Measurements from ENCODE around the gene TBCD.
A peak's percentile ranks its signal among the peaks of the same experiment; 100 is the strongest.

The TBCD gene

DNA sequence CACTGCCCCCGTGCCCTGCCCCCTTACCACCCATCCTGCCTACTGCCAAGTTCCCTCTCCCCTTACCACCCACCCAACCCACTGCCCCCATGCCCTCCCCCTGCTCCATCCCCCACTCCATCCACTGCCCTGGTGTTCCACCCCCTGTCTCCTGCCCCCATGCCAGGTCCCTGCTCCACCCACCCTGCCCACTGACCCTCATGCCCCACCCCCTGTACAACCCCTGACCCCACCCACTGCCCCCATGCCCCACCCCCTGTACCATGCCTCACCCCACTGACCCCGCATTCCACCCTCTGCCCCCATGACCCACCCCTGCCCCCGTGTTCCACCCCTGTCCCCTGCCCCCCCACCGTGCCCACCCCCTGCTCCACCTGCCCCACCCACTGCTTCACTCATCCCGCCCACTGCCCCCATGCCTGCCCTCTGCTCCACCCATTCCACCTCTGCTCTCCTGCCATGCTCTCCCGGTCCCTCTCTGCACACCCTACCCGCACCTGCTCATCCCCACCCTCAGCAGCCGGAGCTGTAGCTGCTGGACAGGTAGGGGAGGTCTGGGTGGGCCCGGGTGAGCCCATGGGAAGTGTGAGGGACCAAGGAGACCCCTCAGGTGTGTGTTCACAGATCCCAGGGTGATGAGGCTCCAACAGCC is 42.7 kb upstream of the TBCD start:
- H3K4me3 ChIP-seq (ENCODE audit: low read depth, low read length) = no peak overlapping the region
- DNase-seq (ENCODE audit: low read depth) = no peak
- TF ChIP-seq, protein P1, sequence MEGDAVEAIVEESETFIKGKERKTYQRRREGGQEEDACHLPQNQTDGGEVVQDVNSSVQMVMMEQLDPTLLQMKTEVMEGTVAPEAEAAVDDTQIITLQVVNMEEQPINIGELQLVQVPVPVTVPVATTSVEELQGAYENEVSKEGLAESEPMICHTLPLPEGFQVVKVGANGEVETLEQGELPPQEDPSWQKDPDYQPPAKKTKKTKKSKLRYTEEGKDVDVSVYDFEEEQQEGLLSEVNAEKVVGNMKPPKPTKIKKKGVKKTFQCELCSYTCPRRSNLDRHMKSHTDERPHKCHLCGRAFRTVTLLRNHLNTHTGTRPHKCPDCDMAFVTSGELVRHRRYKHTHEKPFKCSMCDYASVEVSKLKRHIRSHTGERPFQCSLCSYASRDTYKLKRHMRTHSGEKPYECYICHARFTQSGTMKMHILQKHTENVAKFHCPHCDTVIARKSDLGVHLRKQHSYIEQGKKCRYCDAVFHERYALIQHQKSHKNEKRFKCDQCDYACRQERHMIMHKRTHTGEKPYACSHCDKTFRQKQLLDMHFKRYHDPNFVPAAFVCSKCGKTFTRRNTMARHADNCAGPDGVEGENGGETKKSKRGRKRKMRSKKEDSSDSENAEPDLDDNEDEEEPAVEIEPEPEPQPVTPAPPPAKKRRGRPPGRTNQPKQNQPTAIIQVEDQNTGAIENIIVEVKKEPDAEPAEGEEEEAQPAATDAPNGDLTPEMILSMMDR (IDR thresholded peaks at IDR 0.05; ENCODE audit: control insufficient read depth, extremely low read depth, insufficient read depth) = no peak

DNA sequence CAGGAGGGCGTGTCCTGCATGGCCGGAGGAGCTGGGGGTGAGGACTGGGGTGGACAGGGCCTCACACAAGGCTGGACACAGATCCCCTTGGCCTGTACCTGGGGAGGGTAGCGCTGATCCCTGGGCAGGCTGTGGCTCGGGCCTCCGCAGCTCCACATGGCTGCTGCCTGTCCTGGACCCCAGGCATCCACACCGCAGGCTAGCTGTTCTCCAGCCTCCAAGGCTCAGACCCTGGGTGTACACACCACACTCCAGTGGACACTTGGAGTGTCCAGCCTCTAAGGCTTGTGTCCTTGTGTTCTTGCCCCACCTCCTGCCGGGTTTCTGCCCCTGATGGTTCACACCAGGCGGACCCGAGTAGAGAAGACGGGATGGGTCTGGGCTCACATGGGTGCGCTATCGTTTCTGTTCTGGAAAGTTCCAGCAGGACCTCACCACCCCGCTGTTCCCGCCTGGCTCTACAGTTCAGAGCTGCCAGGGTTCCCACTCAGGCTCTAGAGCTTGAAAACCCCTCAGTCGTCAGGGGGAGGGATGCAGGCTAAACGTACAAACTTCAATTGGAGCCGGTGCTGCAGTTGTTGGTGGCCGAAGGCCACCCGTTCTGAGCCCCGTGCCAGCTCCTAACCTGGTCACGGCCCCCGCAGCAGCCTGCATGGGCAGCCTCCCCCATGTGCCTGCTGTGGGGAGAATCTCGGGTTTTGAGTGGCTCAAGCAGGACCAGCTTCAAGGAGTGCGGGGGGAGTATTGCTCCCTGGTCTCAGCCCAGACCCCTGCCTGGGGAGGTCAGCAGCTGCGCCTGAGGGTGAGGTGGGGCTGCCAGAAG is 42.0 kb upstream of the TBCD start:
- DNase-seq (ENCODE audit: low read depth) = no peak
- no peak overlapping the region for H3K4me3 ChIP-seq (ENCODE audit: low read depth, low read length)

DNA sequence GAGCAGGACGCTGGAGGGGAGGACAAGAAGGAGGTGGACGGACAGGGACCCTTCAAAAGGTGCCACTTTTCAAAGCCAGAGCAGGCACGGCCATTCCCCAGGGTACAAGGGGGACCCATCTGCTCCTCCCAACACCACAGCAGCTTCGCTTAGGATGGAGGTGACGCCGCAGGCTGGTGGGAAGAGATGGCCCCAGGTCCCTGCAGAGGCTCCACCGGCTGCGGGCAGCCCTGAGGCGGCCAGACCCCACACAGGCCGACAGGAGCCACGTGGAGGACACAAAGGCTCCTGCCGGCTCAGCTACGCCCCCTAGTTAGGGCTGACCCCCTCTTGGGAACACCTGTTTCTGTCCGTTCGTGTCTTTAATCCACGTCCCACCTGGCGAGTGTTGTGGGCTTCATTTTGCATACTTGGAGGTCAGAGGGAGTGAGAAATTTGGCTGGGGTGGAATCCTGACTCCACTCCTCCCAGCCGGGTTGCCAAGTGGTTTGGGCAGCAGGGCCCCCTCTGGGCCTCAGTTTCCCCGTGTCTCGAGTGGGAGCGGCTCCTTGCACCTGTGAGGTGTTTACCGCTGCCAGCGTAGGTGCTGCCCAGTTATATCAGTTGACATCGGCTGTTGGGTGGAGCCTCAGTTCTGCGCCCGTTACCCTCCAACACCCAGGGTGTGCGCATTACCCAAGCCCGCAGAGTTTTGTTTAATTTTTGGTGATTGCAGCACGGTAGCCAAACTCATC is 41.2 kb upstream of the TBCD start:
- TF ChIP-seq, protein P1 (IDR thresholded peaks at IDR 0.05; ENCODE audit: control insufficient read depth, extremely low read depth, insufficient read depth) = no peak
- H3K4me3 ChIP-seq (ENCODE audit: low read depth, low read length) = no peak overlapping the region
- DNase-seq (ENCODE audit: low read depth) = no peak

More for the DNA sequence above, 42.0 kb upstream of the TBCD start:
- TF ChIP-seq, protein P1 (IDR thresholded peaks at IDR 0.05; ENCODE audit: control insufficient read depth, extremely low read depth, insufficient read depth) = no peak

DNA sequence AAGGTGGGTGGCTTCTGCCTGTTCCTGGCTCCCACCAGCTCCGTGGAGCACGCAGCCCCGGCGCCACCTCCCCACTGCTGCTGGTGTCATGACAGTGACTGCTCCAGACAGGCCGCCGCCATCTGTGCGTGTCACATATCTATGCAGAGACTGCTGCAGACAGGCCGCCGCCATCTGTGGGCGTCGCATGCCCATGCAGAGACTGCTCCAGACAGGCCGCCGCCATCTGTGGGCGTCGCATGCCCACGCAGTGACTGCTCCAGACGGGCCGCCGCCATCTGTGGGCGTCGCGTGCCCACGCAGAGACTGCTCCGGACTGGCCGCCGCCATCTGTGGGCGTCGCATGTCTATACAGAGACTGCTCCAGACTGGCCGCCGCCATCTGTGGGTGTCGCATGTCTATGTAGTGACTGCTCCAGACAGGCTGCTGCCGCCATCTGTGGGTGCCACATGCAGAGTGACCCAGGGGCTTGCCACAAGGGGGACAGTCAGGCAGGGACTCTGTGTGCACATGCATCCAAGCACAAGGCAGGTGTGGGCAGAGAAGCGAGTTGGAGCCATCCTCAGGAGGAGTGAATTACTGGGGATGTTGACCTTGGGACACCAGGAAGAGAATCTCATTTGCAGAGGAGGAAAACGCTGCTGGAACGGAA is 38.7 kb upstream of the TBCD start:
- TF ChIP-seq, protein P1 (IDR thresholded peaks at IDR 0.05; ENCODE audit: control insufficient read depth, extremely low read depth, insufficient read depth) = no peak
- H3K4me3 ChIP-seq (ENCODE audit: low read depth, low read length) = no peak overlapping the region
- DNase-seq (ENCODE audit: low read depth) = no peak

DNA sequence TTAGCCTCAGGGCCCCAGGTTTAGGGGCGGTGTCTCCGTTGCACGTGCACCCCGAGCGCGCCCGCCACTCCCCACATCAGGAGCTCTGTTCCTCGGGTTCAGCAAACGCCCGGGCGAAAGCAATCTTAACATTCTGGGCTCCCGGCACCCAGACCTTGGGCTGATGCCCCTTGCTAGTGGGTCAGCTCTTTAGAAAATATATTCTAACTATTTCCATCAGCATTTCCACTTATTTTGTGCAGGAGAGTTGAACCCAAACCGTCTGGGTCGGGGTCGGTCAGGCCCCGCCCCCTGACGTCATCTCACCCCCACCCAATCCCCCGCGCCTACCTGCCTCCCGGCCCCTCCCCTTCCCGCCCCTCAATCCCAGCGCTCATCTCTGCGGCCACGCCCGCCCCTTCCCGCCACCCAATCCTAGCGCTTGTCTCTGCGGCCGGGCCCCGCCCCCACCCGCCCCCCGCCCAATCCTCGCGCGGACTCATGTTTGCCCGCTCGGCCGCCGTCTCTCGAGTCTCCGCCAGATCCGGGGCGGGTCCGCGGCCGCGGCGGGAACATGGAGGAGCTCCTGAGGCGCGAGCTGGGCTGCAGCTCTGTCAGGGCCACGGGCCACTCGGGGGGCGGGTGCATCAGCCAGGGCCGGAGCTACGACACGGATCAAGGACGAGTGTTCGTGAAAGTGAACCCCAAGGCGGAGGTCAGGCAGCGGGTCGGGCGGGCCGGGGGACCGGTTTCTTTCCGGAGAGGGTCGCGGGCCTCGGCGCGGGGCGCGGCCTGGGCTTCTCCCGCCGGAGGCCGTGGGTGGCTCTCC is 35.5 kb upstream of the TBCD start, which contains the start of gene FN3KRP:
Gene FN3KRP (plus strand): TSS at position 504 of the 808 bp plus-strand sequence. CDS start 50 bp downstream, at position 554.
- peak within 1 kb of the TSS; percentile 76 for H3K4me3 ChIP-seq (ENCODE audit: low read depth, low read length)
- DNase-seq (ENCODE audit: low read depth) = peak; percentile 73
- TF ChIP-seq, protein P1 (IDR thresholded peaks at IDR 0.05; ENCODE audit: control insufficient read depth, extremely low read depth, insufficient read depth) = no peak

Measured in LNCaP clone FGC (cell line).